K562 (cell line): ENCODE results near the gene TRNAU1AP. TPM values are rescaled to one million over a fixed set of nuclear protein-coding genes. Genes with fewer than 3 reads are reported as not detected.
A peak's percentile ranks its signal among the peaks of the same experiment; 100 is the strongest.

Experiments
- CAMTA2 ChIP-seq: fragments of 250-450 bp; sonication (Bioruptor Pico); conservative IDR thresholded peaks from 2 replicates; pipeline ENCODE4 v1.5.1; 2022
- CBX1 ChIP-seq: sonication (generic); IDR thresholded peaks from 2 replicates; pipeline ENCODE4 v1.6.1; 2016; ENCODE audit warnings: antibody characterized with exemption, low read depth, mild to moderate bottlenecking
- CXXC5 ChIP-seq: fragments of 250-450 bp; sonication (Bioruptor Pico); IDR thresholded peaks from 2 replicates; pipeline ENCODE4 v1.8.0; 2022; ENCODE audit warnings: inconsistent platforms, mild to moderate bottlenecking, moderate library complexity
- ERF ChIP-seq: fragments of 450-650 bp; formaldehyde crosslinking; IDR thresholded peaks from 2 replicates; pipeline ENCODE4 v1.4.0; 2020; ENCODE audit warnings: mild to moderate bottlenecking, mixed read lengths
- MIER1 ChIP-seq: fragments of 450-650 bp; IDR thresholded peaks from 2 replicates; pipeline ENCODE4 v1.6.1; 2016; ENCODE audit warnings: antibody characterized with exemption, mild to moderate bottlenecking, low read depth
- SMAD3 ChIP-seq: fragments of 450-650 bp; formaldehyde crosslinking; conservative IDR thresholded peaks from 2 replicates; pipeline ENCODE4 v1.4.0; 2020; ENCODE audit warnings: mild to moderate bottlenecking
- THRAP3 ChIP-seq: fragments of 450-650 bp; IDR thresholded peaks from 2 replicates; pipeline ENCODE4 v1.6.1; 2016; ENCODE audit warnings: mild to moderate bottlenecking, inconsistent platforms, borderline replicate concordance
- ZNF57 ChIP-seq: fragments of 450-650 bp; formaldehyde crosslinking; IDR thresholded peaks from 2 replicates; pipeline ENCODE4 v1.4.0; 2020; ENCODE audit warnings: mild to moderate bottlenecking, moderate library complexity
- ZNF707 ChIP-seq: fragments of 250-450 bp; sonication (Bioruptor Pico); conservative IDR thresholded peaks from 2 replicates; pipeline ENCODE4 v1.8.0; 2022; ENCODE audit warnings: inconsistent platforms, mild to moderate bottlenecking, moderate library complexity
- ZNF766 ChIP-seq: fragments of 200-800 bp; sonication (Bioruptor generic); conservative IDR thresholded peaks from 2 replicates; pipeline ENCODE4 v1.6.1; 2016; ENCODE audit warnings: missing genetic modification characterization, missing compliant biosample characterization
- polyA plus RNA-seq, 8 experiments: library from polyadenylated mRNA; depleted of rRNA in 4 of 8; stranded (reverse) in 5 of 8; unstranded in 3 of 8; fragments of >200 nt; fragmentation: Nextera tagmentation in 2 of 8; fragmentation: Illumina TruSeq in 1 of 8; extraction: Ambion mirVana in 2 of 8; extraction: Trizol in 1 of 8; gene quantifications; 2 replicates each; pipeline versions ENCODE4 v1.2.1 to v1.2.3, GENCODE V29; 2011 to 2014; ENCODE audit warnings: inconsistent platforms in 1 of 8, missing spikeins in 1 of 8
- total RNA-seq, 7 experiments: library from RNA; depleted of rRNA in 6 of 7; stranded (reverse); fragments of >200 nt in 6 of 7; fragmentation: Illumina TruSeq in 2 of 7; extraction: Trizol in 2 of 7; gene quantifications; 2 replicates each; pipeline versions ENCODE4 v1.2.1 to v1.2.3, GENCODE V29; 2011 to 2021; ENCODE audit warnings: low replicate concordance in 1 of 7
- TF ChIP-seq, protein P1 (sequence below): IDR thresholded peaks from 2 replicates; pipeline ENCODE4 v1.6.1; 2011; ENCODE audit warnings: borderline replicate concordance, low read depth, mild to moderate bottlenecking, moderate library complexity, low read length; ENCODE audit not compliant: insufficient read depth, poor library complexity, severe bottlenecking
- TF ChIP-seq, protein P2 (sequence below), 2 experiments: fragments of 450-650 bp; conservative IDR thresholded peaks; 2 replicates each; pipeline ENCODE4 v1.6.1; 2017; ENCODE audit warnings: mild to moderate bottlenecking in 2 of 2, moderate library complexity in 2 of 2
- TF ChIP-seq, protein P3 (sequence below): fragments of 150-350 bp; IDR thresholded peaks from 2 replicates; pipeline ENCODE4 v1.6.1; 2014; ENCODE audit warnings: low read depth, mild to moderate bottlenecking, low read length, borderline replicate concordance
- TF ChIP-seq, protein P4 (sequence below): fragments of 450-650 bp; conservative IDR thresholded peaks from 2 replicates; pipeline ENCODE4 v1.6.1; 2016; ENCODE audit warnings: missing genetic modification characterization, low read depth, mild to moderate bottlenecking, missing compliant biosample characterization, moderate library complexity
- TF ChIP-seq, protein P5 (sequence below): conservative IDR thresholded peaks from 2 replicates; pipeline ENCODE4 v1.6.1; 2011; ENCODE audit warnings: low read depth, mild to moderate bottlenecking, low read length; ENCODE audit not compliant: control insufficient read depth

The TRNAU1AP gene
- total and polyA plus RNA-seq, 9 of the 15 experiments (the other 6 are each of a cell fraction or from before 2014, with no cell fraction given), result 34.9 to 110 (median 46.3) TPM

DNA sequence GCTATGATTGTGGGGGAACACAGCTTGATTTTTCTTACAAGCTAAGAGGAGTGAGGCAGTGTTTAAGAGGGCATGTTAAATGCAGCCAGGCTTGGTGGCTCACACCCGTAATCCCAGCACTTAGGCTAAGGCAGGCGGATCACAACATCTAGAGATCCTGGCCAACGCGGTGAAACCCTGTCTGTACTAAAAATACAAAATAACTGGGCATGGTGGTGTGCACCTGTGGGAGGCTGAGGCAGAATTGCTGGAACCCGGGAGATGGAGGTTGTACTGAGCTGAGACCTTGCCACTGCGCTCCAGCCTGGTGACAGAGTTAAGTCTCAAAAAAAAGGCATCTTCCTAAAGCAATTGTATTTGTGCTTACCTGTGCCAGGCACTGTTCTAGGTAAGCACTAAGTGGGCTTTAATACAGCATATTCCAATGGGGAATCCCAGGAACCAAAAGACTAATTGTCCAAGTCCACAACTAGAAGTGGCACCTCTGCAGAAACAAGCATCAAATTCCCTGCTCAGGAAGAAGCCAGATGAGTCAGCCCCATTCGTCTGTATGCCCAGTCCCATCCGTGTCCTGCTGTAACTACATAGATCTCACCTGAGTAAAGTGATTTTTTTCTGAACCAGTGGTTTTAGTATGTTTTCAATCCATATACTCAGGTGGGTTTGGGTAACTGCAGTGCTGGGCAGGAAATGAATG is 42.5 kb upstream of the TRNAU1AP start (continued):
- TF ChIP-seq CAMTA2, result peak; percentile 94
- 0 out of 2 replicates have a peak, but pooled peaks have one; percentile 8 for TF ChIP-seq CXXC5 (CRISPR knock-in tag)
- TF ChIP-seq, protein P1, sequence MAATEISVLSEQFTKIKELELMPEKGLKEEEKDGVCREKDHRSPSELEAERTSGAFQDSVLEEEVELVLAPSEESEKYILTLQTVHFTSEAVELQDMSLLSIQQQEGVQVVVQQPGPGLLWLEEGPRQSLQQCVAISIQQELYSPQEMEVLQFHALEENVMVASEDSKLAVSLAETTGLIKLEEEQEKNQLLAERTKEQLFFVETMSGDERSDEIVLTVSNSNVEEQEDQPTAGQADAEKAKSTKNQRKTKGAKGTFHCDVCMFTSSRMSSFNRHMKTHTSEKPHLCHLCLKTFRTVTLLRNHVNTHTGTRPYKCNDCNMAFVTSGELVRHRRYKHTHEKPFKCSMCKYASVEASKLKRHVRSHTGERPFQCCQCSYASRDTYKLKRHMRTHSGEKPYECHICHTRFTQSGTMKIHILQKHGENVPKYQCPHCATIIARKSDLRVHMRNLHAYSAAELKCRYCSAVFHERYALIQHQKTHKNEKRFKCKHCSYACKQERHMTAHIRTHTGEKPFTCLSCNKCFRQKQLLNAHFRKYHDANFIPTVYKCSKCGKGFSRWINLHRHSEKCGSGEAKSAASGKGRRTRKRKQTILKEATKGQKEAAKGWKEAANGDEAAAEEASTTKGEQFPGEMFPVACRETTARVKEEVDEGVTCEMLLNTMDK, result no peak
- TF ChIP-seq, protein P2, sequence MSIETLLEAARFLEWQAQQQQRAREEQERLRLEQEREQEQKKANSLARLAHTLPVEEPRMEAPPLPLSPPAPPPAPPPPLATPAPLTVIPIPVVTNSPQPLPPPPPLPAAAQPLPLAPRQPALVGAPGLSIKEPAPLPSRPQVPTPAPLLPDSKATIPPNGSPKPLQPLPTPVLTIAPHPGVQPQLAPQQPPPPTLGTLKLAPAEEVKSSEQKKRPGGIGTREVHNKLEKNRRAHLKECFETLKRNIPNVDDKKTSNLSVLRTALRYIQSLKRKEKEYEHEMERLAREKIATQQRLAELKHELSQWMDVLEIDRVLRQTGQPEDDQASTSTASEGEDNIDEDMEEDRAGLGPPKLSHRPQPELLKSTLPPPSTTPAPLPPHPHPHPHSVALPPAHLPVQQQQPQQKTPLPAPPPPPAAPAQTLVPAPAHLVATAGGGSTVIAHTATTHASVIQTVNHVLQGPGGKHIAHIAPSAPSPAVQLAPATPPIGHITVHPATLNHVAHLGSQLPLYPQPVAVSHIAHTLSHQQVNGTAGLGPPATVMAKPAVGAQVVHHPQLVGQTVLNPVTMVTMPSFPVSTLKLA (conservative IDR thresholded peaks at IDR 0.05), result no peak
- TF ChIP-seq SMAD3 (CRISPR knock-in tag), result peak; percentile 91
- no peak; the same call in 1 of the 2 replicates for TF ChIP-seq MIER1
- no peak; the same call in 1 of the 2 replicates for TF ChIP-seq THRAP3
- no peak for TF ChIP-seq ZNF707
- TF ChIP-seq, protein P3, sequence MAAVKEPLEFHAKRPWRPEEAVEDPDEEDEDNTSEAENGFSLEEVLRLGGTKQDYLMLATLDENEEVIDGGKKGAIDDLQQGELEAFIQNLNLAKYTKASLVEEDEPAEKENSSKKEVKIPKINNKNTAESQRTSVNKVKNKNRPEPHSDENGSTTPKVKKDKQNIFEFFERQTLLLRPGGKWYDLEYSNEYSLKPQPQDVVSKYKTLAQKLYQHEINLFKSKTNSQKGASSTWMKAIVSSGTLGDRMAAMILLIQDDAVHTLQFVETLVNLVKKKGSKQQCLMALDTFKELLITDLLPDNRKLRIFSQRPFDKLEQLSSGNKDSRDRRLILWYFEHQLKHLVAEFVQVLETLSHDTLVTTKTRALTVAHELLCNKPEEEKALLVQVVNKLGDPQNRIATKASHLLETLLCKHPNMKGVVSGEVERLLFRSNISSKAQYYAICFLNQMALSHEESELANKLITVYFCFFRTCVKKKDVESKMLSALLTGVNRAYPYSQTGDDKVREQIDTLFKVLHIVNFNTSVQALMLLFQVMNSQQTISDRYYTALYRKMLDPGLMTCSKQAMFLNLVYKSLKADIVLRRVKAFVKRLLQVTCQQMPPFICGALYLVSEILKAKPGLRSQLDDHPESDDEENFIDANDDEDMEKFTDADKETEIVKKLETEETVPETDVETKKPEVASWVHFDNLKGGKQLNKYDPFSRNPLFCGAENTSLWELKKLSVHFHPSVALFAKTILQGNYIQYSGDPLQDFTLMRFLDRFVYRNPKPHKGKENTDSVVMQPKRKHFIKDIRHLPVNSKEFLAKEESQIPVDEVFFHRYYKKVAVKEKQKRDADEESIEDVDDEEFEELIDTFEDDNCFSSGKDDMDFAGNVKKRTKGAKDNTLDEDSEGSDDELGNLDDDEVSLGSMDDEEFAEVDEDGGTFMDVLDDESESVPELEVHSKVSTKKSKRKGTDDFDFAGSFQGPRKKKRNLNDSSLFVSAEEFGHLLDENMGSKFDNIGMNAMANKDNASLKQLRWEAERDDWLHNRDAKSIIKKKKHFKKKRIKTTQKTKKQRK, result 0 out of 2 replicates have a peak, but pooled peaks have one; percentile 42
- TF ChIP-seq, protein P4, sequence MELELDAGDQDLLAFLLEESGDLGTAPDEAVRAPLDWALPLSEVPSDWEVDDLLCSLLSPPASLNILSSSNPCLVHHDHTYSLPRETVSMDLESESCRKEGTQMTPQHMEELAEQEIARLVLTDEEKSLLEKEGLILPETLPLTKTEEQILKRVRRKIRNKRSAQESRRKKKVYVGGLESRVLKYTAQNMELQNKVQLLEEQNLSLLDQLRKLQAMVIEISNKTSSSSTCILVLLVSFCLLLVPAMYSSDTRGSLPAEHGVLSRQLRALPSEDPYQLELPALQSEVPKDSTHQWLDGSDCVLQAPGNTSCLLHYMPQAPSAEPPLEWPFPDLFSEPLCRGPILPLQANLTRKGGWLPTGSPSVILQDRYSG (tag), result no peak
- TF ChIP-seq, protein P5, sequence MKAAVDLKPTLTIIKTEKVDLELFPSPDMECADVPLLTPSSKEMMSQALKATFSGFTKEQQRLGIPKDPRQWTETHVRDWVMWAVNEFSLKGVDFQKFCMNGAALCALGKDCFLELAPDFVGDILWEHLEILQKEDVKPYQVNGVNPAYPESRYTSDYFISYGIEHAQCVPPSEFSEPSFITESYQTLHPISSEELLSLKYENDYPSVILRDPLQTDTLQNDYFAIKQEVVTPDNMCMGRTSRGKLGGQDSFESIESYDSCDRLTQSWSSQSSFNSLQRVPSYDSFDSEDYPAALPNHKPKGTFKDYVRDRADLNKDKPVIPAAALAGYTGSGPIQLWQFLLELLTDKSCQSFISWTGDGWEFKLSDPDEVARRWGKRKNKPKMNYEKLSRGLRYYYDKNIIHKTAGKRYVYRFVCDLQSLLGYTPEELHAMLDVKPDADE, result peak; percentile 73
- TF ChIP-seq ERF (CRISPR knock-in tag), result peak; percentile 98
- 0 out of 2 replicates have a peak, but pooled peaks have one; percentile 57 for TF ChIP-seq CBX1
- no peak; the same call in 1 of the 2 replicates for TF ChIP-seq ZNF766
- peak; percentile 95 for TF ChIP-seq ZNF57 (CRISPR knock-in tag)
